ENCODE results near the gene MYO1D. TPM values are rescaled to one million over a fixed set of nuclear protein-coding genes. Genes with fewer than 3 reads are reported as not detected.
A peak's percentile ranks its signal among the peaks of the same experiment; 100 is the strongest.

The MYO1D gene
- total RNA-seq, 8 experiments from 2014 or later, result 1.6 to 9.8 (median 5.6) TPM

DNA sequence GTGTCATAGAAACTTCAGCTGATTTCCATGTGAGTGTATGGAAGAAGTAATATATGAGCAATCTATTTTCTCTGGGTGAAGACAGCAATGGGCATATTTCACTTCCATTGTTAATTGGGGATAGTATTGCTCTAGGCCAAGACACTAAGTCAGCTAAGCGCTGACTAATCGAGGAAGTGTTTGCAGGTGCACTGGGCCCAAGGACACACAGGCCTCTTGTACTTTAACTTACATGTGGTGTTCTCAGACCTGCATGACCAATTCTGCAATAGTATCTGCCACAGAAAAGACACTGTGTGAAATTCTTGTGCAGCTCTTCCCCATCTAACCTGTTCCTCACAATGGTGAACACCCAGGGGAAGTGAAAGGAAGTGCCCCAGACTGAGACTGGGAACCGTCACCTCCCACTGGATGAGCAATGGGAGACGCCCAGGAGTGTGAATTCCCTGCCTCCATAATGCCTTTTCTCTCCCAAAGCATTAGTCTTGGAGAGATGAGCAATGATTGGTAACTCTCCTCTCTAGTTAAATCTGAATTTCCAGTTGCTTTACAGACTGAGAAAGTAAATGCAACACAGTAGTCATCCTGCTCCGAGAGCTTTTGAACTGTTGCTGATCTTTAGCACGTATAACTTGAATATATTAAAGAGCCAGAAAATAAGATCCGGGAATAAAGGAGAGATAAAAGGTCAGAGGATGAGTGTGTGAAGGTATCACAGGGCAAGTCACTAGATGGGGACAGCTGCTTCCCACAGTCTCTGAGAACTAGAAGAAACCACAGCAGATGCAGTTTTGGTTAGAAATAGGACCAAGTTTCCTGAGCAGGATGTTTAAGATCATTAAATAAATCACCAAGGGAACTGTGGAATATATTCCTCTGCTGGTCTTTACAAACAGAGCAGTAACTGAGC is 307.5 kb downstream of the MYO1D start:
- 0 to 100% (median 81%) methylated on average over 1 to 6 of the region's 7 CpGs; no CpG with 5 or more reads in 1 of the 10 experiments for WGBS, 10 experiments
- H3K27ac ChIP-seq, result no peak overlapping the region
- in situ Hi-C loops (cut with MboI; ENCODE audit: low pct_unique_long_range_greater_than_20kb in 2 of 9, low sequenced_read_pairs in 9 of 9, unreplicated experiment in 9 of 9), result loop anchor here in 1 of 9 experiments (25.0 kb wide), 1 partner anchor 107 kb away; no protein-coding TSS in a partner anchor
- H3K4me1 ChIP-seq (replicated peaks in 1 of 2), result peaks cover 3 to 10% of the 10 kb centered on the region in 2 donors
- peak; percentile 63 to 98 (median 78) for ATAC-seq (replicated peaks in 6 of 8)
- no peak overlapping the region for H3K4me3 ChIP-seq

DNA sequence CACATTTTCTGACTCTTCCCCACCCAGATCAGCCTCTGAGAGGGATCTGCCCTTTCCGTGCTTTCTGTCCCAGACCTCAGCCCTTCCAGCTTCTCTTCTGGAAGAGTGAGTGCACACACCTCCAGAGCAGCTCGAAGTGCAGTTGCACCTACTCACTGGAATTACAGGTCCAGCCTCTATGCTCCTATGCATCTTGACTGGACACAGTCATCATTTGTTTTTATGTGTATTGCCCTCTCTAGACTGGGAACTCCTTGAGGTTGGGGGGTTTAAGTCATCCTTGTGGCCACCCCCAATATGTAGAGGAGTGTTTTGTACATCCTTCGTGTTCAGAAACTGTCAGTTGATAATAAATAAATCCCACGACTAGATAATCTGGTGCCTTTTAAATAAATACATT is 308.2 kb downstream of the MYO1D start:
- in situ Hi-C loops (cut with MboI; ENCODE audit: low pct_unique_long_range_greater_than_20kb in 2 of 9, low sequenced_read_pairs in 9 of 9, unreplicated experiment in 9 of 9), result loop anchor here in 1 of 9 experiments (25.0 kb wide), 1 partner anchor 106 kb away; no protein-coding TSS in a partner anchor

DNA sequence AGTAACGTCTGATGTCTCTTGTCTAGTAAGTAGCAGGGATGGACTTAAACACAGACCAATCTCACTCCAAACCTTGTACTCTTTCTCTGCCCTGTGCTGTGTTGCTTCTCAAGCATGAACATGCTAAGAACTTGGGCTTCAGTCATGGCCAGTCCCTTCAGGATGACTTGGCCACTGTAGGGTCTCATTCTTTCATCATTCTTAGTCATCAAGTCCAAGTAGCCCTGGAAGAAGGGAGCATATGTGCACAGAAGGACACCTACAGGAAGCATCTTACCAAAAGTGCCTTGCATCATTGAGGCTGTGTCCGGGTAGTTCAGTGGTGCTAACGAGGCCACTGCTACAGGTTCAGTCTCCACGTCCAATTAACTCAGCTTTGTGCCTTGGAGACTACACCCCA is 309.4 kb downstream of the MYO1D start:
- Histone ChIP-seq H3K4me1 (replicated peaks in 1 of 2) (peaks cover 3 to 10% of the 10 kb centered on the region in 2 donors), H3K27ac (no peak overlapping the region), H3K4me3 (no peak overlapping the region)
- WGBS, 10 experiments, result 60 to 100% (median 87%) methylated on average over 1 to 3 of the region's 4 CpGs; no CpG with 5 or more reads in 6 of the 10 experiments
- in situ Hi-C loops (cut with MboI; ENCODE audit: low pct_unique_long_range_greater_than_20kb in 2 of 9, low sequenced_read_pairs in 9 of 9, unreplicated experiment in 9 of 9), result loop anchor here in 1 of 9 experiments (25.0 kb wide), 1 partner anchor 105 kb away; no protein-coding TSS in a partner anchor
- ATAC-seq (replicated peaks in 6 of 8), result no peak

More for the DNA sequence above, 308.2 kb downstream of the MYO1D start:
- Histone ChIP-seq H3K4me1 (replicated peaks in 1 of 2) (peaks cover 3 to 10% of the 10 kb centered on the region in 2 donors), H3K27ac (no peak overlapping the region), H3K4me3 (no peak overlapping the region)
- peak in 5 of 8 experiments; percentile 33 to 71 (median 60) for ATAC-seq (replicated peaks in 6 of 8)
- WGBS, 10 experiments, result 0 to 100% (median 55%) methylated on average over 1 to 3 of the region's 4 CpGs; no CpG with 5 or more reads in 4 of the 10 experiments

DNA sequence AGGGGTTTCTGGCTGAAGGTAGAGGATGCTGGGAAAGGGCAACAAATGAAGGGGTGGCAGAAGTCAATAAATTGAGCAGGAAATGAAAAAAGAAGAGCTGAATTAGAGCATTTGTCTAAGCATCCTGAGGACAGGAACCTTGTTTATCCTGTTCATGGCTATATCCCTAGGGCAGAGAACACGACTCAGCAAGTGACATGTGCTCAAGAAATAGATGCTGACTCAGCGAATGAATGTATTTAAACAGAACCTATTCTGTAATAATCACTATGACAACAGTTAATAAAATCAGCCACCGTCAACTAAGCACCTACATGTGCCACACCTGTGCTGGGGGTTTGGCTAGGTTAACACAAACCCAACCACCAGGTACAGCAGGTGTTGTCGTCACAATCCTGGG is 309.8 kb downstream of the MYO1D start:
- WGBS, 10 experiments, result 43 to 100% (median 88%) methylated on average over 2 to 4 of the region's 4 CpGs; no CpG with 5 or more reads in 3 of the 10 experiments
- no peak for ATAC-seq (replicated peaks in 6 of 8)
- Histone ChIP-seq H3K27ac (no peak overlapping the region), H3K4me1 (replicated peaks in 1 of 2) (peaks cover 3 to 10% of the 10 kb centered on the region in 2 donors), H3K4me3 (no peak overlapping the region)
- in situ Hi-C loops (cut with MboI; ENCODE audit: low pct_unique_long_range_greater_than_20kb in 2 of 9, low sequenced_read_pairs in 9 of 9, unreplicated experiment in 9 of 9), result loop anchor here in 1 of 9 experiments (25.0 kb wide), 1 partner anchor 105 kb away; no protein-coding TSS in a partner anchor

DNA sequence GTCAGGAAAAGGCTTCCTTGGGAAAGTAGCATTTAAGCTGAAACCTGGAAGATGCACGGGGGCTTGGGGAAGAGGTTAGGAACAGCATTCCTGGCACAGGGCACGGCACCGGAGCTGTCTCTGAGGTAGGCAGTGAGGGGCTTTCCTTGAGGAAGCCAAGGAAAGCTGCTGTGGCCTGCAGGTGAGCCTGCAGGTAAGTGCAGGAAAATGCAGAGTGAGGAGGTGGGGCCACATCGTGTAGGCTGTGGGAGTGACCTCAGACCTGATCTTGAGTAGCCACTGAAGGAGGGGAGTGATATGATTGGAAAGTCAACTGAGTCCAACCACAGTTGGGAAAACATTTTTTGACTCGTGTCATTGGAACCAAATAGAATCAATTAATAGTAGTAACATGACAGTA is 310.6 kb downstream of the MYO1D start:
- Histone ChIP-seq H3K4me1 (replicated peaks in 1 of 2) (peaks cover 3 to 10% of the 10 kb centered on the region in 2 donors), H3K27ac (no peak overlapping the region), H3K4me3 (no peak overlapping the region)
- WGBS, 10 experiments, result 42 to 100% (median 69%) methylated on average over 1 to 5 of the region's 5 CpGs; no CpG with 5 or more reads in 1 of the 10 experiments
- ATAC-seq (replicated peaks in 6 of 8), result no peak
- in situ Hi-C loops (cut with MboI; ENCODE audit: low pct_unique_long_range_greater_than_20kb in 2 of 9, low sequenced_read_pairs in 9 of 9, unreplicated experiment in 9 of 9), result loop anchor here in 1 of 9 experiments (25.0 kb wide), 1 partner anchor 104 kb away; no protein-coding TSS in a partner anchor

DNA sequence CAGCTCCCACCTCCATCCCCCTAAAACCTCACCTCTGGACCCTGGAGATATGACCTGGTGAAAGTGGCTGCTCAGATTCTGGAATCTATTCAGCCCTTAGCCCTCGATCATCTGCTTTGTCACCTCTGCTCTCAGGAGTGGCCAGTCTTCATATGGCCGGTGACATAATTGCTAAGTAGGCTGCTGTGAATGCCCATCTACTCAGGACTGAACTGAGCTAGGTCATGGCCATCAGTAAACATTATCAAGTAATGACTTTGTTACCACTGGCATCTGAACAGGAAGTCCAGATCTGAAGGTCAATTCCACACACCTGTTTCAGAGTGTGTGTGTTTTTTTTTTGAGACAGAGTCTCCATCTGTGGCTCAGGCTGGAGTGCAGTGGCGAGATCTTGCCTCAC is 311.5 kb downstream of the MYO1D start:
- Histone ChIP-seq H3K4me3 (no peak overlapping the region), H3K27ac (no peak overlapping the region), H3K4me1 (replicated peaks in 1 of 2) (peaks cover 3 to 10% of the 10 kb centered on the region in 2 donors)
- 76 to 100% (median 90%) methylated on average over 2 of the region's 3 CpGs; no CpG with 5 or more reads in 7 of the 10 experiments for WGBS, 10 experiments
- in situ Hi-C loops (cut with MboI; ENCODE audit: low pct_unique_long_range_greater_than_20kb in 2 of 9, low sequenced_read_pairs in 9 of 9, unreplicated experiment in 9 of 9), result loop anchor here in 1 of 9 experiments (25.0 kb wide), 1 partner anchor 103 kb away; no protein-coding TSS in a partner anchor
- ATAC-seq (replicated peaks in 6 of 8), result no peak

DNA sequence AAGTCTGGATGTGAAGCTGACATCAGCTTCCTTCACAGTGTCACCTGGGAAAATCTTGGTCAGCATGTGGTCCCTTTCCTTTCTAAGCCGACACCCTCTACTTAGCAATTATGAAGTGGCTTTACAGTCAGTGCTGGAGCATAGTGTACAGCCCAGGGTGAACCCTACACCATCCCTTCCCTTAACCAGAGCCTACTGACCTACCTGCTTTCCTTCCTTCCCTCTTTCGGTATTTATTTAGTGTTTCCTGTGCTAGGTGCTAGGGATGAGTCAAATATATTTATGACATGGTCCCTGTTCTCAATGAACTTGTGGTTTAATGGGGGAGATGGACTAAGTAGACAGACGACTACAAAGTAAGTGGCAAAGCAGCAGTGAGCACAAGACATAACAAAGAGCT is 312.6 kb downstream of the MYO1D start:
- Histone ChIP-seq H3K4me1 (replicated peaks in 1 of 2) (peaks cover 0 to 6% of the 10 kb centered on the region in 2 donors), H3K27ac (no peak overlapping the region), H3K4me3 (no peak overlapping the region)
- in situ Hi-C loops (cut with MboI; ENCODE audit: low pct_unique_long_range_greater_than_20kb in 2 of 9, low sequenced_read_pairs in 9 of 9, unreplicated experiment in 9 of 9), result loop anchor here in 1 of 9 experiments (25.0 kb wide), 1 partner anchor 102 kb away; no protein-coding TSS in a partner anchor
- WGBS, 10 experiments, result 0 to 80% (median 67%) methylated on average over 1 to 3 of the region's 3 CpGs; no CpG with 5 or more reads in 3 of the 10 experiments
- peak in 2 of 8 experiments; percentile 34 to 51 for ATAC-seq (replicated peaks in 6 of 8)

DNA sequence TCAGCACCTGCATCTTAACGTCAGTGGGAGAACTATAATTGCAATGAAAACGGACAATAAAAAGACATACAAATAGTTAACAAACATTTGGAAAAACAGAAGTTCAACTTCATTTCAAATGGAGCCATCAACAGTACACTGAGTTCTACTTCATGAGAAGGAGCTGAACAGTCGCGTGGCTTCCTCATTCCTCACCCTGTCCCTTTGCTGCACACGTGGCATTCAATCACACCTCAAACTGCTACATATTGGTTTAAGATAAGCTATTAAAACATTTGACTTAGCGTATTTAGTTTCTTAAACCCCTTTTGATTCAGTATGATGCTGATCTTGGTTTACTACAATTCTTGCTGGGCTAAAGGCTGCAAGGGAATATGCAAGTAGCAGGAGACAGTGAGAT is 313.3 kb downstream of the MYO1D start:
- no peak overlapping the region for H3K27ac ChIP-seq
- in situ Hi-C loops (cut with MboI; ENCODE audit: low pct_unique_long_range_greater_than_20kb in 2 of 9, low sequenced_read_pairs in 9 of 9, unreplicated experiment in 9 of 9), result loop anchor here in 1 of 9 experiments (25.0 kb wide), 1 partner anchor 101 kb away; no protein-coding TSS in a partner anchor
- H3K4me1 ChIP-seq (replicated peaks in 1 of 2), result no peaks in the 10 kb centered on the region
- 63 to 96% (median 80%) methylated on average over 1 to 5 of the region's 6 CpGs for WGBS, 10 experiments
- no peak overlapping the region for H3K4me3 ChIP-seq
- ATAC-seq (replicated peaks in 6 of 8), result no peak

DNA sequence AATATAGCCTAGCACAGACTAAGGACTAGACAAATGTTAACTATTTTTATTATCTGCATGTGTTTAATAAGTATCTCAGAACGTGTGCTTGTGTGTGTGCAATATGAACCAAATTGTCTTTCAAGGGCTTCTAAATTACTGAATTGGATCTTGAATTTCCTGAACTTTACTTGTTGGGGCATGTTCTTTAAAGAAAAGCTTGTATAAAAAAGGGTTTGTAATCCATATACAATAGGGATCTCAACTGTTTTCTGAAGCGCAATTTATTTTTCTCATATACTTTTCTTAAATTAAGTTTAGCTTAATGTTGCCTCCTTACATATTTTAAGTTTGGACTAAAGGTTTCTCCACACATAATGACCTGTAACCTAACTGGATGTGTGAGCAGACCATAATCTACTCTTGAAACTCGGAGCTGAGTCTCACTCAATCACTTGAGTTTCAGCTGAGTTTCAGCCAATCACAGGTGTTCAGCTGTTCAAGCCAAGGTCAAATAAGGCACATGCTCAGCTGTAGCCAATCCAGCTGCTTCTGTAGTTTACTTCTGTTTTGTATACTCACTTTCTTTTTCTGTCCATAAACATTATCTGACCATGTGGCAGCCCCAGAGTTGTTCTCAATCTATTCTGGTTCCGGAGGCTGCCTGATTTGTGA is 317.8 kb downstream of the MYO1D start:
- in situ Hi-C loops (cut with MboI; ENCODE audit: low pct_unique_long_range_greater_than_20kb in 2 of 9, low sequenced_read_pairs in 9 of 9, unreplicated experiment in 9 of 9), result loop anchor here in 1 of 9 experiments (25.0 kb wide), 1 partner anchor 97 kb away; no protein-coding TSS in a partner anchor
- Histone ChIP-seq H3K4me3 (no peak overlapping the region), H3K27ac (no peak overlapping the region), H3K4me1 (replicated peaks in 1 of 2) (no peaks in the 10 kb centered on the region)
- ATAC-seq (replicated peaks in 6 of 8), result no peak
- 43 to 87% (median 76%) methylated on average over 2 to 4 of the region's 4 CpGs for WGBS, 10 experiments

DNA sequence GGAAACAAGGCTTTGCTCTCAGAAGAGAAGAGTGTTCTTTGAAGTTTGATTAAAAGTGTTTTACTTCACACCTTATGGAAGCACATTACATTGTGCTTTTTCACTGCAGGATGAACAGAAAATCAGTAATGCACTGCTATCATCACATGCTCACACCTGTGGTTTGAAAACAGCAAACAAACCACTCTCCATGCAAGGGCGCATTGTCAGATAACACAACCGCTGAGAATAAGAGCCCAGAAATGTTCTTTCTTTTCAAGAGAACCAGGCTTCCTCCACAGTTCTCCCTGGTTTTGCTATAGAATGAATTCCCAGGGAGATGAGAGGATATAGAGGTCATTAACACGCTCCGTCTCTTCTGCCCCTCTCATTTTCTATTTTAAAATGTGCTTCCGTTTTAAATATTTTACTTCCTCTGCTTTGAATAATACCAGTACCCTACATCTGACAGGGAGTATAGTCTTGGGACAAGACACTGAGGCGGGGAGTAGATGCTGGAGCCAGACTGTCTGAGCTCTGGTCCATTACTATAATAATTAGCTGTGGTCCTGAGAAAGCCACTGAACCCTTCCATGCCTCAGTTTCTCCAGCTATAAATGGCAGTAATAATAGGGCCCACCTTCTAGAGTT is 318.5 kb downstream of the MYO1D start:
- no peaks in the 10 kb centered on the region for H3K4me1 ChIP-seq (replicated peaks in 1 of 2)
- ATAC-seq (replicated peaks in 6 of 8), result no peak
- WGBS, 10 experiments, result 72 to 94% (median 83%) methylated on average over 2 to 6 of the region's 6 CpGs; no CpG with 5 or more reads in 1 of the 10 experiments
- no peak overlapping the region for H3K4me3 ChIP-seq
- no peak overlapping the region for H3K27ac ChIP-seq
- in situ Hi-C loops (cut with MboI; ENCODE audit: low pct_unique_long_range_greater_than_20kb in 2 of 9, low sequenced_read_pairs in 9 of 9, unreplicated experiment in 9 of 9), result loop anchor here in 1 of 9 experiments (25.0 kb wide), 1 partner anchor 96 kb away; no protein-coding TSS in a partner anchor

DNA sequence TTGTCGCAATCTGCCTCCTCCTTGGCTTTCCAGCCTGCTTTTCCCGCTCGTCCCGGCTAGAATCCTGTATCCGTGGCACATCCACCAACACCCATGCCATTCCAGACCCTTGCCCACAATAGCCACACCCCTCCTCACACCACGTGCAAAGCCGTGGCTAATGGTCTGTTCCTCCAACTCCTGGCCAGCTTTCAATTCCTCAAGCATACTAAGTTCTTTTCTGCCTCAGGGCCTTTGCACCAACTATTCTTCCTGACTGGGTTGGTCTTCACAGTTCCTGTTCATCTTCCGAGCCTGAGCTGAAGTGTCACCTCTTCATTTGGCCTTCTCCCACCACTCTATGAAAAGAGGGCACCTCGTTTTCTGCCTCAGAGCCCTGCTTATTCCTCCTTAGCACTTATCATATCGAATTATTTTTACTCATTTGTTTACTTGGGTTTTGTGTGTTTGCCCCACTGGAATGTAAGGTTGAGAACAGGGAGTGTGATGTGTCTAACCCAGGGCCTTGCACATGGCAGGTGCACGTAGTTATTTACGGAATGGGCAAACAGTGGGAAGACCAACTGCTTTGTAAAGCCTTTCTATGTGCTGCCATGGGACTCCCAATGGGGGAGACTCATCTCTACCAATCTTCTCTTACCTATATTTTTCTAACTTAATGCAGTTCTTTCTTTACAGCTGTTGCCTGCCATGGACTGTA is 321.2 kb downstream of the MYO1D start:
- no peak overlapping the region for H3K27ac ChIP-seq
- in situ Hi-C loops (cut with MboI; ENCODE audit: low pct_unique_long_range_greater_than_20kb in 2 of 9, low sequenced_read_pairs in 9 of 9, unreplicated experiment in 9 of 9), result loop anchor here in 1 of 9 experiments (25.0 kb wide), 1 partner anchor 93 kb away; no protein-coding TSS in a partner anchor
- WGBS, 10 experiments, result 62 to 100% (median 89%) methylated on average over 3 to 11 of the region's 12 CpGs; no CpG with 5 or more reads in 2 of the 10 experiments

More for the DNA sequence above, 321.2 kb downstream of the MYO1D start:
- no peak for ATAC-seq (replicated peaks in 6 of 8)
- Histone ChIP-seq H3K4me3 (no peak overlapping the region), H3K4me1 (replicated peaks in 1 of 2) (peaks cover 0 to 3% of the 10 kb centered on the region in 2 donors)
